Iris pigment epithelial cell (primary cell): Measurements from ENCODE around the gene USP32.

Source experiments
- DNase-seq: peaks from one replicate; pipeline ENCODE4 v3.0.0-alpha.2; 2011; ENCODE audit warnings: low read depth

USP32 gene

DNA sequence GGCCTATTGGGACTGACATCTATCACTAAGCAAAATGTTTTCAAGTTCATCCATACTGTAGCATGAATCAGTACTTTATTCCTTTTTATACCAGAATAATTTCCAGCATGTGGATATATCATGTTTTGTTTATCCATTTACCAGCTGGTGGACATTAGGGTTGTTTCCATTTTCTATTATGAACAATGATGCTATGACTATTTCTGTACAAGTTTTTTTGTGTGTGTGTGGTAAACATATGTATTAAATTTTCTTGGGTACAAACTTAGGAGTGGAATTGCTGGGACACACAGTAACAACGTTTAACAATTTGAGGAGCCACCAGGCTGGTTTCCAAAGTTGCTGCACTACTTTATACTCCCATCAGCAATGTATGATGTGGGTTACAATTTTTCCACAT, 91.0 kb downstream of the USP32 start:
- DNase-seq = no peak

DNA sequence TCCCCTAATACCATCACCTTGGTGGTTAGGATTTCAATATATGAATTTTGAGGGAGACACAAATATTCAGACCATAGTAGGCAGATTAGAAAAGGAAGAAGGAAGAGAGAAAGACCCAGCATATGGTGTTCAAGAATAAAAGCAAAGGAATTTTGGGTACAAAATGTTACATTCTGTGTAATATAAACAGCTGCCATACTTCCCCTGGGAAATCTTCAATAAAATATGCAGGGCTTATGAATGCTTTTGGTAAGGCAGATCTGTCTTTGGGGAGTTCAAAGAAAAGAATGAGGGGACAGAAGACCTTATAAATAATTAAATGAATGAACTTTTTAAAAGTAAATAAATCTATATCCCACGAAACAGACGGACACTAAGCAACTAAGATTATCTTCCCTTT, 91.9 kb downstream of the USP32 start:
- DNase-seq = no peak

DNA sequence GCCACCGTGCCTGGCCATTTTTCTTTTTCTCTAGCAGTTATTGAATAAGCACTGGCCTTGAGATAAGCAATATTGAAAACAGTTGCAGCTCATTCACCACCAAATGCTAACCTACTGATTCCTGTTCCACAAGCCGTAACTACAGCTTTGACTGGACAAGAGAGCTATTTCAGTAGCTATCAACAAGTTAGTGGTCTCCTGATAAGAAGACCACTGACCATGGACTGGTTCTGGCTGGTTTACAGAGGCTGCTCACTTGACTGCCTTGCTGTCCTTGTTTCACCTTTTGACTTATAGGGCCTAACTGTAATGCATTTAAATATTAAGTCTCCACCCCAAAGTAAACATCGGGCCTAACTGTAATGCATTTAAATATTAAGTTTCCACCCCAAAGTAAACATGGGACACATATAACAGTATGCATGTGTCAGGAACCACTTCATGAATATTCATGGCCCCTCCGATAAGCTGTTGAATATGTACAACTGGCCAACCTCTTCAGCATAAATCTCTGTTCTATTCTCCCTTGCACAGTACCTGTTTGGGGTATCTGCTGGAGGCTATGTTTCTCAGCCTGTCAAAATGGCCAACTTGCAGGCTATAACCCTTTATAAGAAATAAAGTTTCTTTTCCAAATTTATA, 94.1 kb downstream of the USP32 start:
- DNase-seq = no peak

DNA sequence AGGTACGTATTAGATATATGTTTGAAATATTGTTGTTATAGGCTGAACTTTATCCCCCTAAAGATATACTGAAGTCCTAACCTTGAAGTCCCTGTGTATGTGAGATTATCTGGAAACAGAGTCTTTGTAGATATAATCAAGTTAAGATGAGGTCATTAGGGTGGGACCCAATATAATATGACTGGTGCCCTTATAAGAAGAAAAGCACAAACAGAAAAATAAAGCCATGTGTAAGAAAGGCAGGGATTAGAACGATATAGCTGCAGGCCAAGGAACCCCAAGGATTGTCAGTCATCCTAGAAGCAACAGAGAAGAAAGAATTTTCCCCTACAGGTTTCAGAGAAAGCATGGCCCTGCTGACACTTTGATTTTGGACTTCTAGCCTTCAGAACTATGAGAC, 95.8 kb downstream of the USP32 start:
- no peak for DNase-seq

DNA sequence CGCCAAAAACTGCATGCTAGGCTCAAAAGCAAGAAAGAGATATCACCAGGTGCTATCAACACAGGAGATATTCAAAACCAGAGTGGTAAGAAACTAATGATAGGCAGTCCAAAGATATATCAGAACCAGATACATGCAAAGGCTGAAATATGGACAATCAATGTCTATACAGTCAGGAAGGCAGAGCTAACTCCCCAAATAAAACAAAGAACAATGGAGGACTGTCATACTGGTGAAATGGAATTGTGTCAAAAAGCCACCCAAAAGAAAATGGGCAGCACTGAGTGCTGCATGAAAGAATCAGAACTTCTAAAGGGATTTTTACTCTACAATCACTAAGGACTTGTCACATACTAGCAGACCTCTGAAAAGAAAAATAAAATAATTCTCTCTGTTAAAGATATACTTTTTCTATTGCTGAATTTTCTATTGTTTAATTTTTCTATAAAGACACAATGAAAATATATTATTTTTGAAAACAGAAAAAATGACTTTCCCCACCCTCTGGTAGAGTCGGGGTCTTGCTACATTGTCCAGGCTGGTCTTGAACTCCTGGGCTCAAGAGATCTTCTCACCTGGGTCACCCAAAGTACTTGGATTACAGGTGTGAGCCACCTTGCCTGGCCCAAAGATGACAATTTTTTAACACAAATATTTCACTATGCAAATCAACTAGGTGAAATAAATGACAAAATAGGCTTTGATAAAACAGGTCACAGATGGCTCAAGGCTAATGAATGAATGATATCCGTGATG, 98.2 kb downstream of the USP32 start:
- no peak for DNase-seq

DNA sequence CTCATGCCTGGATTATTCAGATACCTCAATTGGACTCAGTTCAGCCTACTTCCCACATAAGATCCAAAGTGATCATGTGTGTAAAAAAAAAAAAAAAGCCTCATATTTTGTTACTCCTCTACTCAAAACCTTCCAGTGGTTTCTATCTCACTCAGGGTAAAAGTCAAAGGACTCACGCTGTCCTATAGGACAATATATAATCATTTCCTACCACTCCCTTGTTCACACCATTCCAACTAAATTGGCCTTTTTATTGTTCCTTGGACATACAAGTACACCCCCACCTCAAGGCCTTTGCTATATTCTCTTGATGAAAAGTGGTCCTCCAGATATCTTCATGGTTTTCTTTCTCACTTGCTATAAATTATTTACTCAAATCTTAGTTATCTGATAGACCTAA, 99.2 kb downstream of the USP32 start:
- DNase-seq = no peak

DNA sequence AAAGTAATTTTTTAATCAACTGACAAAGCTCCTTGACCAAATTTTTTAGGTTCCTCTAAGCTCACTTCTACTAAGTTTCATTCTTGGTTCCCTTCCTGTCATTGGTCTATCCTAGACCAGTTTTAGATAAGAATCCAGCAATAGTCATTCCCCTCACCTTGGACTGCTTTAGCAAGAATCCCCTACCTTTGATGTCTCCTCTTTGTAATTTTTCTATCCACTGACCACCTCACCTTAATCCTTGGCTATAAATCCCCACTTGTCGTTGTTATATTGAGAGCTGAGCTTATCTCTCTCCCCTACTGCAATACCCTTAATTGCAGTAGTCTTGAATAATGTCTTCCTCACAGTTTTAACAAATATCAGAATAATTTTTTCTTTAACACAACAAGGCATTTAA, 107.2 kb downstream of the USP32 start:
- no peak for DNase-seq

DNA sequence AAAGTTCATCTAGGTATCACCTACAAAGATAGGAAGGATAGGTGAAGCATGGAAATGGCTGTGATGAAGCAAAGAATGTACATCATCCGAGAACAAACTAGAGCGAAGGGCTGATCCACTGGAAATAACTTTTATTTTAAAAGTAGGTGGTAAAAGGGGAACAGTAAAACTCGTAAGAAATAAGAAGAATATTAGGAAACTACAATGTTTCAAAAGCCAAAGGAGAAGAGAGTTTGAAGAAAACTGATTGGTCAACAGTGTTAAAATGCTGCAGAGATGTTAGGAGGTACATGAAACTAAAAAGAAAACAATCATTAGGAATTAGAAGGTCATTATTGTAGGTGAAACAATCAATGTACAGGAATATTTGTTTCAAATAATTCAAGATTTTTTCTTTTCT, 108.1 kb downstream of the USP32 start:
- DNase-seq = no peak

DNA sequence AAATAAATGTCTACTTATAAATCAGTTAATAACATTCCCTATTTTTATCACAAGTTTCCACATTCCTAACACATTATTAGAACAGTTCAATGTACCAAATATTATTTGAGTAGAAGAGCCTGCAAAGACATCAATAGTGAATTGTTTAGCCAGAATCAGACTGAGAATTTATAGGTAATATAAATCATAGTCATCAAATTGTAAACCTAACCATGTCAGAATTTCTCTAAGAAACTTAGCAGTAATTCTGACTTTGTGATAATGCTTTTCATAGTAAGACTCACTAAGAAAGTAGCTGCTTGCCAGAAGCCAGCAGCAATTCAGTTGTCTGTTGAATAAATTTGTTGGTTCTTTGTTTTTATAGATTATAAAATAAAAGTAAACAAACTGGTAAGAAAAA, 111.3 kb downstream of the USP32 start:
- DNase-seq = no peak

DNA sequence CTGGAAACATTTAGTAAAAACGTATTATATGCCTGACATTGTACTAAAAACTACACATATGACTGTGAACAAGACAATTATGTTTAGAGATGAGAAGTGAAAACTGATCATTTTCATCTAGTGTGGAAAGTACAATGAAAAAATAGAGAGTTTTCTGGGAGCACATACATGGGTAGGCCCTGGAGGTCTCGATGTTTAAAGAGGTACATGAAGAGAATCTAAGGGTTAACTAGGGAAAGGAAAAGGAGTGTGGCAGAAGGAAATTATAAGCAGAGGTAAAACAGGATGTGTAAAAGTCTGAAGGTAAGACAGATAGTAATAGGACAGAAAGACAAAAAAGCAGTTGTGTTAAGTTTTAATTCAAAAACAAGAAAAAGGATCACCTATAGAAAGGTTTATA, 113.7 kb downstream of the USP32 start:
- no peak for DNase-seq

DNA sequence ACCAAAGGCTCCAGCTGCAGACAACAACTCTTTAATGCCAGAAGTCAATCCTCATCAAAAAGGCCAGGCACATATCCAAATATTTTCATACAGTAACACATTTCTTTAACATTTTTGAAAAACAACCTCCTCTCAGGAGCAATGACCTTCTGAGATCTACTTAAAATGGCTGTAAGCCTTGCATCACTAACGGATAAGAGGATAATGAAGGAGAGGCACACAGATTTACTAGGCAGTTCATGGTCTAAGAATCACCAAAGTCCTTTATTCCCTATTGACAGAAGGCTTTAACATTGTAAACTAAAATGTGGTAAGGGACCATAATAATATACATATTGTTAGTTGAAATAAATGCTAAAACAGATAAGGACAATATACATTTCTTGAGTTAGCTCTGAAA, 114.7 kb downstream of the USP32 start:
- no peak for DNase-seq

DNA sequence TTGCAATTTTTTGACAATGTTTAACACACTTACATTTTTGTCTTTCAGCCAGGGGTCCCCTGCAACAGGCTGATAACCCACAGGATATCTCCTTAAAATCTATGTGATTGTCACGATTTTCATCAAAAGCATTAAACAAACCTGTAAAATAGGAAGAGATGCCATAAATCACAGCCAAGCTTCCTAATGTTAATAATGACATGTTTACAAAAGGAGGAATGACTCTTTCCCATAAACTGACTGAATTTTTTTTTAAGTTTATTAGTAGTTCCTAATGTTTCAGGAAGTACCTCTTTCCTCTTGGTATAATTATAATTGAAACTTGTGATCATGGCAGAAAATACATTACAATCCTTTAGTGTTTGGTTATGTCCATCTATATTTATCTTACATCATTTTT, 122.5 kb downstream of the USP32 start:
- DNase-seq = no peak

DNA sequence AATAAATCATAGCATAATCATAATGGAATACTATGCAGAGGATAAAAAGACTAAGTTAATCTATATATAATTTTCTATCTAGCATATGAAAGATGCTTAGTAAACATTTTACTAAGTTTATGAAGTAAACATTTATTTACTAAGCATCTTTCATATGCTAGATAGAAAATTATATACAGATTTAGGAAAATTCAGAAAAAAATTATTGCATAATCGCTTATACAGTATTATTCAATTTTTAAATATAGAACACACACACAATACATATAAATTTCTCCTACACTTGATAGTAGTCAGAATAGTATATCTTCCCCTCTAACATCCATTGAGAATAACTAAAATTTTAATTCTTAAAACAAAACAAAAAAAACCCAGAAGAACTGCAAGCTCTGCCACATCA, 131.4 kb downstream of the USP32 start:
- no peak for DNase-seq

DNA sequence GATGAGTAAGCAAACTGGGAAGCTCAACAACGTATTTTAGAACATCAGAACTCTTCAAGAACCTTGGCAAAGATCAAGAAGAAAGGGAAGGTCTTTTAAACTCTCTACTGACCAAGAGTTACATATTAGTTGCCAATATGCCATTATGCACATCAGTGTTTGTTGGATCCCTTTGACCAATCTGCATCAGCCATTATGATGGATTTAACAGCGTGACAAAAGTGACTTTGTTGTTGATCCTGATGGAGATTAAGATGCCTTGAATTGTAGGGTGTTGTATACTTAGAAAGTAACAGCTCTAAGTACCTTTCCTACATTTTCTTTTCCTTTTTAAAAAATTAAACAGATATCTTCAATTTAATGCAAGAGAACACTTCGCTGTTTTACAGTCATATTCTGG, 133.6 kb downstream of the USP32 start:
- DNase-seq = no peak

DNA sequence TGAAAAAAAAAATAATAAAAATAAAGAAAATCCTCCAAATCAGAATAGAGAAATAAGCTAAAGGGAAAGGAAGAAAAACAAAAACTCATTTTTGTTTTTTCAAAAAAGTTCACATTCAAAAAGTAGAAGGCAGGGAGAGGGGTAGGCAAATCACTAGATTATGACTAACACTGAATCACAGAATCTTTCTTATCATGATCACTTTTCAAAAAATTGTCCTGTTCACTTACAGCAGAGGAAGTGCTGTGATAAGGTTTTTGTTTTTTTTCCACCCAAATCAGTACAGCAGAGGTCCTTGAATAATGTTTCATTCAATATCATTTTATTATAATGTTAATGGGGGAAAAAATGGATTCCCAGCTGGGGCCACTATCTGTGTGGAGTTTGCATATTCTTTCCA, 135.8 kb downstream of the USP32 start:
- peak; percentile 25 for DNase-seq

DNA sequence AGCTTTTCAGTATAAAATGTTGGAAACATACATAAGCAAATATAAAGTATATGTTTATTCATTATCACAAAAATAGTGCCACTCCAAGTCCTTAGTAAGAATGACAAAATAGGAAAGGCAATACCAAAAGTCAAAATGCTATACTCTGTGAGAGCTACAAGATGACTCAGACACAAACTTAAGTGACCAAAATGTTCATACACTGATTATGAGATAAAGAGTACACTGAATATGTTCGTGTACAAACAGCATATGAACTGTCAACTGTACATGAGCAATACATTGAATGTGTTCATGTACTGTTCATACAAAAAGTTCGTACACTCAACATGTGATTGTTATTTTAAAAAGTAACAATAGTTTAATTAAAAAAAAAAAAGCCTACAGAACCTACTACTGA, 138.9 kb downstream of the USP32 start:
- no peak for DNase-seq

DNA sequence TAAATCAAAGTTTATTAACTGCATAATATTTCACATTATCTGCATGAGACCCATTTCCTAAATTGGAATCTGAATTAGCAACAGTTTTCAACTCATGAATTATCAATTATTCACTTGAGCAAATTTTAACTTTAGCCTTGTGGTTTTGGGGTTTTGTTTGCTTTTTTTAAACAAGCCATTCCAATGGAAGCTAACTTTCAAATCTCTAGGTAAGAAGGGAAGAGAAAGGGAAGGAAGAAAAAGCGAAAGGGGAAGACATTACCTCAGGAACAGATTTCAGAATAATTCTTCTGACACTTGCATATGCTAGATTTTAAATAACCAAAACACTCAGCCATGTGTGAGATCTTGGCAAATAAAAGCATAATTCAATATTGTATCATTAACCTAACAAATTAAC, 139.5 kb downstream of the USP32 start:
- no peak for DNase-seq

DNA sequence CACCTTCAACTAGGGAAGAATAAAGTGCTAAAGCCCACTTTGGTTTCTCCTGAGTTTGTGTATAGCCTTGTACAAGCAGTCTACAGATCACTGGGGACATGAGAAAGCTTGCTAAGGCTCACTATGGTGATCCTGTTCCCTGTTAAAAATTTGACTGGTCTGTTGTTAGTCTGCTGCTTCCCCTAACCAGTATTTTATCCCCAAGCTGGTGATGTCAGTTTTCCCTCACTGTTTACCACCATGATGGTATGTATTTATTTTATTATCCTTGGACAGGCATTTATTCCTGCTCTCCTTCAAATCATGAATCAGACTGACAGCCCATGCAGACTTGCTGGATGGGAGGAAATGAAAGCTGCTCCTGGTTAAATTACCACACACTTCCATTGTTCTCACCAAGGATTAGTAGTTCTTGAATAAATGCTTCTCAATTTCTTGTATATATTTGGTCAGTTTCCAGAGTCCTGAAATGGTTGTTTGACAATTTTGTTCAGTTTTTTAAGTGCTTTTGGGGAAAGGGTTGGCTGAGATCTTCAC, 142.6 kb downstream of the USP32 start:
- DNase-seq = peak; percentile 52

DNA sequence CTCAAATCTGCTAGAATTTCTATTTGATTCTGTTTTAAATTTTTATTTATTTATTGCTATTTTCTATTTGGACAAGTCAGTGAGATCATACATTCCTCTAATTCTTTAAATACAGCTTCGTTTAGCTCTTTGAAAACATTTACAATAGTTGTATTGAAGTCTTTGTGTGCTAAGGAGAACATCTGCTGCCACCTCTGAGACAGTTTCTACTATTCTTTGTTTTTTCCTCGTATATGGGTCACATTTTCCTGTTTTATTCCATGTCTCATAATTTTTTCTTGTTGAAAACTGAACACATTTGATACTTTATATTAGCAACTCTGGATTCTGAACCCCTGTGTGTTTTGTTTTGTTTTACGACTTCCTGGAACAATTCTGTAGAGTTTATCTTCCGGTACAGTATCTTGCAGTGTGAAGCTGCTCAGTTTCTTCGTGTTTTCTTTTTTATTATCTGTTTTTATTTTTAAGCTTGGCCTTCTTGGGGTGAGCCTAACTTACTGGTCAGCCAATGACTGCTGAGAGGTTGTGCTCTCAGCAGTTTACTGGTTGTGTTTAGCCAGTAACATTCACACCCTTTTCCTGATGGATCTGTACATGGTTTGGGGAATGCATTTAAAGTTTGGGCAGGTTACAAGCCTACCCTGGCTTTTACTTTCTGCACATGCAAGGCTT, 143.2 kb downstream of the USP32 start:
- DNase-seq = peak; percentile 28

DNA sequence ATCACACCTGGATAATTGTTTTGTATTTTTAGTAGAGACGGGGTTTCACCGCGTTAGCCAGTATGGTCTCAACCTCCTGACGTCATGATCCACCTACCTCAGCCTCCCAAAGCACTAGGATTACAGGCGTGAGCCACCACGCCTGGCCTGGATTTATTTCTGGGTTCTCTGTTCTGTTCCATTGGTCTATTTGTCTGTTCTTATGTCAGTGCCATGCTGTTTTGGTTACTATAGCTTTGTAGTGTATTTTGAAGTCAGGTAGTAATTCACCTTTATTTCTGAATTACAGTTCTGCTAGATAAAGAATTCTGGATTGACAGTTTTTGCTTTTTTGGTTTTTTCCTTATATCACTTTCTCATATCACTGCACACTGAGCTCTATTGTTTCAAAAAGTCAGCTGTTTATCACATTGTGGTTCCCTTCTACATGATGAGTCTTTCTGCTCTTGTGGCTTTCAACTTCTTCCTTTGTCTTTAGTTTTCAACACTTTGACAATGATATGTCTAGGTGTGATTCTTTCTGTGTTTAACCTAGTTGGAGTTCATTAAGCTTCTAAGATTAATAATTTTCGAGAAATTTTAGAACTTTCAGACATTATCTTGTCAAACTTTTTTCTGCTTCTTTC, 144.0 kb downstream of the USP32 start:
- DNase-seq = no peak

DNA sequence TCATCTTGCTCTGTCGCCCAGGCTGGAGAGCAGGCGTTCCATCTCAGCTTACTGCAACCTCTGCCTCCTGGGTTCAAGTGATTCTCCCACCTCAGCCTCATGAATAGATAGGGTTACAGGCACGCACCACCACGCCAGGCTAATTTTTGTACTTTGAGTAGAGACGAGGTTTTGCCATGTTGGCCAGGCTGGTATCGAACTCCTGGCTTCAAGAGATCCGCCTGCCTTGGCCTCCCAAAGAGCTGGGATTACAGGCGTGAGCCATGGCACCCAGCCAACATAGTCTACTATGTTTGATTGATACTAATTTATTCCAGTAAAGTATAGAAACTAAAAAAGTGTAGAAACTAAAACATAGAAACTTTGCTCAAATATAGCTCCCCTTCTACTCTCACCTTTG, 147.3 kb downstream of the USP32 start:
- no peak for DNase-seq

DNA sequence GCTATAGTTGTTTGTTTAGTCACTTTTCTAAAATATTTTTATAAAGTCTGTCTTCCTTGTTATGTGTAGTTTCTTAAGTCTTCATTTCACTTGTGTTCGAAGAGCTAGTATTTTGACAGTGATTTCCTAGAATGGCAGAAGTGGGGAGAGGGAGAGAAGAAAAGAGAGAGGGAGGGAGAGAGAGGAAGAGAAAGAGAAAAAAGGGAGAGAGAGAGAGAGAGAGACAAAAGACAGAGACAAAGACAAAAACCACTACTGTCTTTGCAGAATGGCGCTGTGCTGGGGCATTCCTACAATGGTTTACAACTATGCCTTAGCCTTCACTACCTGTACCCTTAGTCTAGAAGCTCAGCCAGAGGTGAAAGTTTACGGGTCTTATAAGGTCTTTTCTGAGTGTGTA, 151.6 kb downstream of the USP32 start:
- DNase-seq = no peak

DNA sequence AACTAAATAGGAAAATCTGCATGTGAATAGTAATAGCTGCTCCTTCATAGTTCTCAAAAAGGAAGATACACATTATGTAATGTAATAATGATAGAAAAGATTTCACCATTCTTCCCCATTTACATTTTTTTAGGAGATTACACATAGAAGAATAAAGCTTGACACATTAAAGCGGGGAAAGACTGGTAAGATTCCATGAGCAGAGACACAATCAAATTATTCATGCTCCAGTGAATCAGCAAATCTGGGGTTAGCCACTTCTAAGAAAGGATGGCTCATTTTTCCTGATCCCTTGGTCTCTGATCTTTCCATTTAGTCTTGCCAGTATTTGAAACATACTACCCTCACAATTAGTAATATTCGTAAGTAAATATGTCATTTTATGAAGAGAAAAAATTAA, 160.2 kb downstream of the USP32 start:
- DNase-seq = peak; percentile 66
